GM19452 (cell line): ENCODE measurements around the gene PLA2G4A.

Experiments
- ATAC-seq: cut with Tn5 transposase; IDR thresholded peaks from one replicate; pipeline ENCODE4 v1.9.1; 2021; ENCODE audit not compliant: unreplicated experiment

Gene PLA2G4A

DNA sequence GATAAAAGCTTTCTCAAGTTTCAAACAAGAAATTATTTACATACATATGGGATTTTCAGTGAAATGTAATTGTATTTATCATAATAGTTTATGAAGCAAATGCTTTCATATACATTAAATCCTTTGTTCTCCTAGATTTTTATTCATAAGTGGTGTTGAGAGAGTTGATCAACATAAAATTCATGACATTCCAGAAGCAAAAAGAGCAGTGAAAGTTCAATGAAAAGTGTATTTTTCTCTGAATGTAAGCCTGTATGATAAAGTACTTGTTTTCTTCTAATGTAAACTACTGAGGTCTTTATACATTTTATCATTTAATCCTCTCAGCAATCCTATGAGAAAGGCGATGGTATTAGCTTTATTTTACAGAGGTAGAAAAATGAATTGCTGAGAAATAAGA lies 146.5 kb downstream of the PLA2G4A start:
- ATAC-seq: no peak

DNA sequence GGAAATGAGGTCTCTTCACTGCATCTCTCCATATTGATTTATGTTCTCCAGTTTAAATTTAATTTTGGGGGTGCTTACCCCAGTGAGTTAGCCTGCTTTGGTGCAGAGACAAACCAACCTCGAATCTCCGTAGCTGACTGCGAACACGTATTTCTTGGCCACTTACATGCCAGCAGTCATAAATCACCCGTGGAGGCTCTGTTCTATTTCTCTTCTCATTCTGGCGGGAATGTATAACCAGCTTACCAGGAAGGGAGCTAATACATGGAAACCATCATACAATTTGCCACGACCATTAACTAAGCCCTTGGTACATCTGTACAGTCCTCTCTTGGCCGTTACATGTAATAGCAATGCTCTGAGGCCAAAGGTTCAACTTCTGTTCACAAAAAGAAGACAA lies 148.0 kb downstream of the PLA2G4A start:
- ATAC-seq: no peak

DNA sequence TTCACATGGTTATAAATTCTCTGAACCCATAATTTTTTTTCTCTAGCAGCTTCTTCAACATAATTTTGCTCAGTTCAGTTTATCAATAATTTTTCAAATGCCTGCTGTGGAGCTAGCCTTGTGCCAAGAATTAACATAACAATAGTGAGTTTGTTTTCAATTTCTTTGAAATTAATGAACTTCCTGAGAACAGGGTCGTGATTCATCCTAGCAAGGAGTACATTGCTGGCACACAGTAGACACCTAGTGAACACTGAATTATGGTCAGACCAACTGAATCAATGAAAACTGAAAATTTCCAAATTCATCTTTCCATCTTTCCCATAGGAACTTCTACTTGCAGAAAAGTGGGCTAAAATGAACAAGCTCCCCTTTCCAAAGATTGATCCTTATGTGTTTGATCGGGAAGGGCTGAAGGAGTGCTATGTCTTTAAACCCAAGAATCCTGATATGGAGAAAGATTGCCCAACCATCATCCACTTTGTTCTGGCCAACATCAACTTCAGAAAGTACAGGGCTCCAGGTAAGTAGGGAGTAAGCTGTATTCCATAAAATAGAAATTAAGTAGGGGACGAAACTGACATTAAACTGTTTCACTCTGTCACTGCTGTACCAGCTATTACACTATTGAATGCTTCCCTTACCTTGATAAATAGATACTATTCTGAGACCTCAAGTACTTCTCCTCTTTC lies 148.7 kb downstream of the PLA2G4A start:
- no peak for ATAC-seq

DNA sequence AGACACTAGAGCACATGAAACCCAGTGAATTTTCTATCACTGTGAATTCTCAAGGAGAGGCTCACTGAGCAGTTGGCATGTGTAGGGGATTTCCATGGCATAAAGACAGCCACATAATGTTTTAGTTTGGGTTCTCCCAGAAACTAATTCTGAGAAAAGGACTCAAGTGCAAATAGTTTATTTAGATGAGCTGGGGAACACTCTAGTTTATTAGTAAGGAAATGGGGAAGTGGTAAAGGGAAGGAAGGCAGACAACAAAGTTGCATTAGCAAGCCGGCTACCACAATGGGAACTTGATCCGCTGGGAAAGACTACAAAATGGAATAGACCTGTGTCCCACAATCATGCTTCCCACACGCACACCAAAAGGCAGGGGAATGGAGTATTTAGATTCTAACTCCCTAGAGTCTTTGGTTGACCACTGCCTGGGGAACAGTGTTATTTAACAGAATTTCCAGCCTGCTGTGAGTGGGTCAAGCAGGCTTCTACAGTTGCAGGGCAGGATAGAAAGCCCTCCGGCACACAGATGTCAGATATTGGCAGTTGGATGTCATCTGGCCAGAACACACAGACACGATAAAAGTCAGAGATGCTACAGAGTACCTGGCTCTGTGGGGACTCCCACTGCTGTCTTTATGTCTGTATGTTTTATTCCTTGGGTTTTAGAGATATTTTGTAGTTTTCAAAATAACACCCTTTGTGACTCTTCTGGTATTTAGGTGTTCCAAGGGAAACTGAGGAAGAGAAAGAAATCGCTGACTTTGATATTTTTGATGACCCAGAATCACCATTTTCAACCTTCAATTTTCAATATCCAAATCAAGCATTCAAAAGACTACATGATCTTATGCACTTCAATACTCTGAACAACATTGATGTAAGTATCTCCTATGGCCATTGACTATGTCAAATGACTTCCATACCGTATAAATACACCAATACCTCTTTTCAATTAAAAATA lies 150.1 kb downstream of the PLA2G4A start:
- no peak for ATAC-seq

DNA sequence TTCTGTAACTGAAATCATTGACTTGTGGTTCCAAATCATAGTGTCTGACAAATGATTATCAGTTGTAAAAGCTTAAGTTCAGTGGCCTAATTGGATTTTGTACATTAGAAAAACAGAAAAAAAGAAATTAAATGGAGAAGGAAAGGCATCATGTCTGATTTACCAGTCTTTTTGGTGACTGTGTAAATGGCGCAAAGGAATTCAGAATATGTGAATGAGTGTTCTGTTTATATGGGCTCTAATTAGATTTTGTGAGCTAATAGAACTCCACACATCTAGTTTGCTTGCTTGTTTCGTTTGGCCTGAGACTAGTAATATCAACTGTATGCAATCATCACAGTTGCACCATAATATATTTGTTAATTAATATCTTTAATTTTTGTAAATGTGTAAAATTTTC lies 151.7 kb downstream of the PLA2G4A start:
- ATAC-seq: no peak

DNA sequence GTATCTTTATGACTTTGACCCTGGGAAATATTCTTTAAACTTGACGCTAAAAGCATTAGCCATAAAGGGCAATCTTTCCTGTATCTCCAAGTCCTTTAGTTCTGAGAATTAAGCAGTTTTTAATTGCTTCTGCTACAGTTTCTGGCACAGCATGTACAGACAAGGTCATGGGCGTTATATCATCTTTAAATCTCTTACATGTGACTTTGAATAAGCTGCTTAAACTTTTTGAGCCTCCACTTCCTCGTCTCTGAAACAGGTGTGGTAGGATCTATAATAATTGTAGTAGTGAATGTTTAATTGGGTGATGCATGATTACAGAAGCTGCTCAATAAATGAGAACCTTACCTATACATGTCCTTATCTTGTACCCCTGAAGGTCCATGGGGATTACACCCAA lies 153.4 kb downstream of the PLA2G4A start:
- no peak for ATAC-seq

DNA sequence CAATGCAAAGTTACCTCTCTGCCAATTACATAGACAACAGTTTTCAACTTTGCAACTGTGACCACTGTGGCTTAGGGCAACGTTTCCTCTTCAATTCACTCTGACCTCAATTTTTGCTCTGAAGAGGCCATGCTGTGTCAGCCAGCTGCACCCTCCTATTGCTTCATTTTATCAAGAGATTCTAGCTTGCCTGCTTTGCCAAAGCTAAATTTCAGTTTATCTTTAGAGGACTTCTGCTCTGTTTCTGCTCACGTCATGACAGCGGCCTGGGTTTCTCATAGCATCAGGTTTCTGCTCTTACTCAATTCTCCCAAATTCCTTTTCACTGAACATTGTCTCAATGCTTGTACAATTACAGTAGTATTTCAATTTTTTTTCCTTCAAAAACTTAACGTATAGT lies 154.6 kb downstream of the PLA2G4A start:
- ATAC-seq: no peak

DNA sequence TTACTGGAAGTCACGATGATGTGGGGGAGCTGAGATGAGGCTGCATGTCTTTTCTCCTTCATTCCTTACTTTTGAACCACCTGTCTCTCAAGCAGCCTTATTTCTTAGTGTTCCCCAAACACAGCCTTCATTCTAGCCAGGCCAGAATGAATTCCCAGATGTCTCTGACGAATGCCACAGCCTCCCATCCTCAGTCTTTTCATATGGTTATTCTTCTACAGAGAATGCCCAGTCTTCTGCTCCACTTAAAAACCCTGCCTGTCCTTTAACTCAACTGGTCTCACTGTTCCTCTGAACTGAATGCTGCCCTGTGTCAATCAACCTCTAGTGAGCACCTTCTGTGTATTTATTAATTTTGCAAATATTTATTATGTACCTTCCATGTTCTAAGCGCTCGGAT lies 156.2 kb downstream of the PLA2G4A start:
- ATAC-seq: no peak

DNA sequence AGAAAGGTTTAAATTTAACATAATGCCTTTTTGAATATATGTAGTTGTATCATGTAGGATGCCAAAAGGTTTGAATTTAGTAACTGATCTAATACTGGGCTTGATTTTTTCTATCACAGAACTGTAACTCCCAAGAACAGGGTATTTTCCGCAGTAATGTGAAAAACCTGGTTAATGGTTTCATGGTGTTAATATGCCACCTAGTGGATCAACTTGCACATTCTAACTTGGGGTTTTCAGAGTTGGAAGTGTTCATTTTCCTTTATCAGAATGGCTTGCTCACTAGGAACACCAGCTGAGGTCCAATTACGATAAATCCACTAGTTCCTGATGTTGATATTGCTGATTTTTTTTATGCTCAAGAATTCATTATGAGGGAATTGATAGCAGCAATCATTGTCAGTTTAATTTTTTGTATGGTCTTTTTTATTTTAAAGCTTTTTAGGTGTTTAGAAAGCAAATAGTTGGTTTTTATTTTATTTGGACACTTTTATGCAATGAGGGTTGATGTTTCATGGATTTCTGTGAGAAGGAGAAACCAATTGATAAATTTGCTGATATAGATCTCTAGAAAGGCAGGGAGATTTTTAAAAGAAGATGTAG lies 157.2 kb downstream of the PLA2G4A start:
- ATAC-seq: no peak

DNA sequence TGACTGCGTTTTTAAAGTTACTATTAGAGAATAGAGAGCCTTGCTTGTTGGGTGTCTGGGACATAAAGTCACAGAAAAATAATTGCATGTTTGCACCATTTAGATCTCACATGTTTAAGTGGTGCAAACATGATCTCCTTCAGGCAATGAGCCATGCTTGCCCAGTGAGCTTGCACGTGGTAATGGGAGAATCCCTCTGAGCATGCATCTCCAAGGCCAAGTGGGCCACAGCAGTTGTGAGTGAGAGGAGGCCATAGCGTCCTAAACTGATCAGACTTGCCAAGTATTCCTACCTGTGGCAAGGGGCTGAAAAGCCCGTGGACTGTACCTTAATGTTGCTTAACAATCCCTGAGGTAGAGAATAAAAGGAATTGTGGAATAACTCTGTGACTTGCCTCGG lies 158.3 kb downstream of the PLA2G4A start:
- ATAC-seq: no peak

DNA sequence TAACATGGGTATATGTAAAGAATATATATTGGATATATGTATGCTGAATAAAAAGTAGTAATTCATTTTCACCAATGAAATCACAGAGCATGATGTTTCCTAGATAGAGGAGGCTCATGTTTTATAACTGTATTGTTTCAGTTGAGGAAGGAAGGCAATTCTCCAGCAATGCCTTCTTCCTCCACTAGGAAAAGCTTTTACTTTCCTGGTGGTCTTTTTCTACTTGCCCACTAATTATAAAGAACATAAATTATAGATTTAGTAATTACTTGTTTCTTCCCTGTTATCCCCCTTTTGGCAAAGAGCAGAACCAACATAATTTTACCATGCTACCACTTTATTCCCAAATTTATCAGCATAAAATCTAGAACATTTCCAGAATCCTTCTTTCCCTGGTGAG lies 159.0 kb downstream of the PLA2G4A start:
- ATAC-seq: no peak

DNA sequence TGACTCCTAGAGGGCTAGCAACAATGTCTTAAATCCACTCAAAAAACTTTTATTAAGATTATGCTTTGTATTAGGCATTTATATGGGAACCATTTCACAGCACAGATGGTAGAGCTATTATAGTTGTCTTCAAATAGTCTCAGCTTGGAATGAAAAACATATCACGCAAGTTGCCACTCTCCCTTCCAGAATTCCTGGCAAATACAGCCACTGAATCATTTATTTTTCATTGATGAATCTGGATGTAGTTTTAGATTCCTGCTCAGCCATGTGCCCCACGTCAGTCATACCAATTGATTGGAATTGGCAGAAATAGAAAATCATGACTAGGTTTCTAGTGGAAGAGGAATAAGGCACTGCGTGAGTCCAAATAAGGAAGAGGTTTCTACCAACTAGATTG lies 165.2 kb downstream of the PLA2G4A start:
- ATAC-seq: no peak

DNA sequence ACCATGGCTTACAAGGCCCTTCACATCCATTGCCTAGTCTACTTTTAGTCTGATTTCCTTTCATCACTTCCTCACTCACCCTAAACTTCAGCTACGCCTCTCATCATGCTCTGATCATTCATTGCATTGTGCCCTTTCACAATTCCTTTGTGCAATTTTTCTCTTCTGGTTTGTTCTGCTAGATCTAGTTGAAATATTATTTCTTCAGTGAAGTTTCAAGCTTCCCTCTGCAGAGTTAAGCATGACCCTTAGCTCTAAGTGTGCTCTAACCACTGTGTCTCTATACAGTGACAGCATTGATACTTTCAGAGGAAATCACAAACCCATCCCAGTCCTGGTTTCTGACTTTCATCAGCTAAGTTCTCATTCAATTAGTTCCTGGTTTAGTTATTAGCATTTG lies 166.1 kb downstream of the PLA2G4A start:
- no peak for ATAC-seq

DNA sequence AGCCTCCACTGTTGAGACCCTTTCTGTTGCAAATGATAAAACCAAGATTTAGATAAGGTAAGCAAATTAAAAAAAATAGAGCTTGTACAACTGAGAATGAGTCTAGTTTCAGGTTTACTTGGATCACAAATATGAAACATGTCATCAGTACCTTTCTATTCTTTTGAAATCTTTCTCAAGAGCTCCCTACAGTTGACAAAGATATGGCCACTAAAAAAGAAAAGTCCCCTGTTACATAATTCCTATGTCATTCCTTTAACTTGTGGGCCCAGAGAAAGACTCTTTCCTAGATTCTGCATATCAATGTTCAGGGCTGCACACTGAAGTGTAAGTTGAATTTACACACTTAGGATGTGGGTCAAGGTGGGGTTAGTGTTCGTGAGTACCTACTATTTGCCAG lies 168.1 kb downstream of the PLA2G4A start:
- no peak for ATAC-seq

DNA sequence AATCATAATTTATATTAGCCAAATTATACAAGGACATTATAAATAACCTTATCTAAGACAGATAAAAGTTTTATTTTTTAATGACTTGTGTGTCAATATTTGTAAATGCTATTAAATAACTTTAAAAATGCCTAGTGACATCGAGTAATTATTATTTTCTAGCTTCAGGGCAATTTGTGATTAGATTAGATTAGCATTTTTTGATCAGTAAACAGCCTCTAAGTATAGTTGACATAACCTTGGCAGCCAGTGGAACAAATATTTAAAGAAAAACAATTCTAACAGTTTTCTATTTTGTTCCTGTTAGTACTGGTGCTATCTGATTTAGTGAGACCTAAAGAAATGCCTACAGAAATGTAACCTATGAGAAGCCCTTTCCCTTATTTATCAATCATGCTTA lies 169.1 kb downstream of the PLA2G4A start:
- ATAC-seq: no peak

DNA sequence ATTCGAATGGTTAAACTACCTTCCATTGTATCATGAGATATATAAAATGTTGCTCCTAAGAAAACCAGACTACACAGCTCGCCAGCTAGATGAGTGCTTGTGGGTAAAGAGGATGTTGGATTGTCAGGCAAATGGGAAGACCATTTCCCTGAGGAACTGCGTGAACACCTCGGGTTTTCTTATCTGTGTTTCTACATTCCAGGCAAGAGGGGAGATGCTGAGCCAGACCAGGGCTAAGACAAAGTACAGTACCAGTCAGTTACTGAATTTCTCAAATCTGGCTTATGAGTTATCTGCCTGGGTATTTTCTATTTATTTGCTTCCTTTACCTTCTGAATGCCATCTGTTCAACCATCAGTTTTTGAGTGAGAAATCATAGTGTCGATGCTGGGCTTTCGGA lies 170.8 kb downstream of the PLA2G4A start:
- no peak for ATAC-seq

DNA sequence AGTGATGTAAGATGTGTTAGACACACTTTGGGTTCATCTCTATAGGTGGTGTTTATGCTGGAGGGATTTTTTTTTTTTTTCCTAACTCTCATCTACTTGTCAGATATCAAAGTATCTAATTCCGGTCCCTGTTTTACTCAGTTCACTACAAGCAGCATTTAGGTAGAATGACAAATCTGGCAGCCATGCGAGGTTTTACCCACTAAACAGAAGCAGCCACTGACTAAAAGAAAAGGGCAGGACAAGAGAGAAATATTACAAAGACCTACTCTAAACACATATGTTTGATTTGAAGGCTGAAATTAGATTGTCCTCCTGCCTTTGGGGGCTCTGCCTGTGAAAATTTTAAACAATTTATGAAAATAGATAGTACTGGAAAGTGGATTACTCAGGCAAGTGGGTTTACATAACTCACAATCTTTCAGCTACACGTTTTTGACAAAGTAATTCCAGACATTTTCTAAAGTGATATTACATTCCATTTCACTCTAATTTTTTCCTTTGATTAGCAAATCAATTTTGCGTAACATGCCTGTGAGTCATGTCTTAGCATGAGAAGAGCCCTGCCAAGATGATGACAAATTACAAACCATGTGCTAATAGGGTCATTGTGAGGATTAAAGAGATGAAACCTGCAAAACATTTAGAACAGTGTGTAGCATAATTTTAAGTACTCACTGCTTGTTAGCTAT lies 172.6 kb downstream of the PLA2G4A start:
- no peak for ATAC-seq

DNA sequence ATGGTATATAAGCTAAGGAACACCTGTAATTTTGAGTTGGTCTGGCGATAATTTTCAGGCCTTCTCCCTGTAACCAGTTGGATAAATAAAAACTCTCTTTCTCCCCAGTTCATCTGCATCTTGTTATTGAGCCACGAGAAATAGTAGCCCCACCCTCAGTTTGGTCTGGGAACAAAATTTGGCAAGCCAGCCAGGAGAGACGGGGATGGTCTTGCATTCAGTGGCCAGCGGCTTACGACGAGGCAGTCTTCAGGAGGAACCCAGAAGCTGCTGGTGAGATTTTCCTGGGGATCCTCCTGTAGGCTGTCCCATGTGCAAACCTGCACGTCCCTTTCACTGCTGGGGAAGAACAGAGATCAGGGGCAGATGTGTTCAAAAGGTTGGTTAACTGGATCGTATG lies 174.6 kb downstream of the PLA2G4A start:
- ATAC-seq: no peak

DNA sequence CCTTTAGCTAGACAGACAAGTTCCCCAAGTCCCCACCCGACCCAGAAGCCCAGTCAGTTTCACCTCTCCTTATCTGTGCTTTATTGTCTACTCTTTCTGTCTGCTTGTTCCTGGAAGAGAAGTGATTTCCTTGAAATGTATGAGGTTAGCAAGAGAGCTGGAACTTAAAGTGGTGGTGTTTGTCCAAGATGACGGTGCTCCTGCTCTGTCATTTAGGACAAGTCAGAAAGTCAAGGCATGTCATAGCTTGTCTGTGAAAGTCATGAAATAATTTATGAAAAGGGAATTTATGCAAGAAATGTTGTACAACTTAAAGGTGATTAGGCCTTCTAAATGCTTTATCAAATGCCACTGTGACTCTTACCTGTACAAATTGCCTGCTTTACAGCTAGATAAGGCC lies 178.1 kb downstream of the PLA2G4A start:
- ATAC-seq: no peak

DNA sequence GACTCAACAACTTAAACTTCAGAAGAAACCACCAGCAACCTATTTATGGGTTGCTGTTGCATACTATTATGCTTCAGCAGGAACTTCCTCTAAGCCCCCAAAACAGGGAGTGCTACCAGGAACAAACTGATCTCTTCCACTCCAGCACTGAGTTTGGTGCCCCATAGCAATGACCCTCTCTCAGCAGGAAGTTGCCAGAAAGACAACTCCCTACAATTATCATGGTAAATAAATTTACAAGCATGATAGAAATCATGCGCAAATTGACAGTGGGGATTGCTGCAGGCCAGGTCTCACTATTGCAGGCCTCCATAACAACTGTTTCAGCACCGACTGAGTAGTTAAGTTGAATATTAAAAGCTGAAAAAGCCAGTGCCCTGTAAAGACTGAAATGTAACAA lies 180.6 kb downstream of the PLA2G4A start:
- no peak for ATAC-seq

DNA sequence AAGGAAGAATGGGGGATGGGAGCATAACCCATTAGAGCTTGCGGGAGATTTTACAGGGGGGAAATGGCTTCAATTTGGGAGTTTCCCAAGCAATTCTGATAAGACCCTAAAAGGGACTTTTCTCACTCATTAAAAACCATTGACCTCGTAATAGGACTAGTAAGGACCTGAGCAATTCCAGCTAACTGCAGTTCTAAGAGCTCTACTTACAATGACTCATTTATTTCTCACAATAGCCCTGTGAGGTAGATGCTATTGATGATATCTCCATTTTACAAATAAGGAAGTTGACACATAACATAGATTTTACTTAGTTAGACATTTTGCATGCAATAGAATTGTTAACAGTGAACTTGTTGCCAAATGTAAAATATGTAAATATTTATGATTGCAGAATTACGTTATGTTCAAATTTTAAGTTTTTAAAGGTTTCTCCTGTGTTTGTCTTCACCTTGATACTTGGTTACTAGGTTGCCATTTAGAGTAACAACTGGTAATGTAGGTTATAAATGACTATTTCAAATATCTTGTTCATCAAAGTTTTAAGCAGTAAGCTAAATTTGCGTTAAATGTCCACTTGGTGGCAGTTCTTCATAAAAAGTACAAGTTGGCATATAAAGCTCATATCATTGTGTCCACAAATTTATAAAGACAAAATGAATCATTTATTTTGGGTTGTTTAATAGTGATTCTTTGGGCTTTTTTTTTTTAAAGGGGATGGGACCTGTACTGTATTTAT lies 182.0 kb downstream of the PLA2G4A start:
- ATAC-seq: no peak
